PC-3 (cell line): Measurements from ENCODE around the gene RERE.

Source experiments
- EZH2 ChIP-seq: fragments of 300-600 bp; sonication (generic); IDR thresholded peaks from one replicate; pipeline ENCODE4 v1.6.1; 2017; ENCODE audit warnings: antibody characterized with exemption, mild to moderate bottlenecking, low read length; ENCODE audit not compliant: unreplicated experiment
- EZH2phosphoT487 ChIP-seq: fragments of 300-600 bp; sonication (generic); IDR thresholded peaks from 2 replicates; pipeline ENCODE4 v1.6.1; 2018; ENCODE audit warnings: mild to moderate bottlenecking, antibody characterized with exemption, low read length, borderline replicate concordance
- TF ChIP-seq, protein P1 (sequence below): fragments of 300-600 bp; sonication (generic); conservative IDR thresholded peaks from 2 replicates; pipeline ENCODE4 v1.5.1; 2017; ENCODE audit warnings: antibody characterized with exemption, low read depth, mild to moderate bottlenecking, low read length

GRCh38 chr1:8625981-8626898 lies 191.2 kb downstream of the RERE start:
- TF ChIP-seq, protein P1, sequence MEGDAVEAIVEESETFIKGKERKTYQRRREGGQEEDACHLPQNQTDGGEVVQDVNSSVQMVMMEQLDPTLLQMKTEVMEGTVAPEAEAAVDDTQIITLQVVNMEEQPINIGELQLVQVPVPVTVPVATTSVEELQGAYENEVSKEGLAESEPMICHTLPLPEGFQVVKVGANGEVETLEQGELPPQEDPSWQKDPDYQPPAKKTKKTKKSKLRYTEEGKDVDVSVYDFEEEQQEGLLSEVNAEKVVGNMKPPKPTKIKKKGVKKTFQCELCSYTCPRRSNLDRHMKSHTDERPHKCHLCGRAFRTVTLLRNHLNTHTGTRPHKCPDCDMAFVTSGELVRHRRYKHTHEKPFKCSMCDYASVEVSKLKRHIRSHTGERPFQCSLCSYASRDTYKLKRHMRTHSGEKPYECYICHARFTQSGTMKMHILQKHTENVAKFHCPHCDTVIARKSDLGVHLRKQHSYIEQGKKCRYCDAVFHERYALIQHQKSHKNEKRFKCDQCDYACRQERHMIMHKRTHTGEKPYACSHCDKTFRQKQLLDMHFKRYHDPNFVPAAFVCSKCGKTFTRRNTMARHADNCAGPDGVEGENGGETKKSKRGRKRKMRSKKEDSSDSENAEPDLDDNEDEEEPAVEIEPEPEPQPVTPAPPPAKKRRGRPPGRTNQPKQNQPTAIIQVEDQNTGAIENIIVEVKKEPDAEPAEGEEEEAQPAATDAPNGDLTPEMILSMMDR = no peak
- no peak for TF ChIP-seq EZH2
- no peak for TF ChIP-seq EZH2phosphoT487
